Omental fat pad (tissue), 4 donors: ENCODE results near the gene RAB3C. TPM values are rescaled to one million over a fixed set of nuclear protein-coding genes. Genes with fewer than 3 reads are reported as not detected.

Experiments used
- ATAC-seq: fragments of 150-250 bp; one replicate; pipeline ENCODE4 v1.9.1; 2016; ENCODE audit warnings: mild to moderate bottlenecking, moderate library complexity; ENCODE audit not compliant: low FRiP score
- DNase-seq: peaks from one replicate; pipeline ENCODE4 v3.0.0-alpha.2; 2019; ENCODE audit warnings: low spot score
- total RNA-seq, 4 donors: library from RNA; depleted of rRNA; stranded (reverse); fragments of >200 nt; gene quantifications; one replicate each; pipeline ENCODE4 v1.1.0, GENCODE V29; 2016
- TF ChIP-seq, protein P1 (sequence below), 3 donors: fragments of 450-650 bp; IDR thresholded peaks; one replicate each; pipeline ENCODE4 v1.5.1; 2016 to 2017; ENCODE audit warnings: antibody characterized with exemption in 3 of 3, mild to moderate bottlenecking in 3 of 3, moderate library complexity in 2 of 3

The RAB3C gene
- total RNA-seq, 4 donors from 2014 or later, result 0.28 to 5.5 (median 2.0) TPM

GRCh38 chr5:58617241-58617640 lies 34.4 kb downstream of the RAB3C start:
- ATAC-seq (no peak), DNase-seq (no peak)
- TF ChIP-seq, protein P1, sequence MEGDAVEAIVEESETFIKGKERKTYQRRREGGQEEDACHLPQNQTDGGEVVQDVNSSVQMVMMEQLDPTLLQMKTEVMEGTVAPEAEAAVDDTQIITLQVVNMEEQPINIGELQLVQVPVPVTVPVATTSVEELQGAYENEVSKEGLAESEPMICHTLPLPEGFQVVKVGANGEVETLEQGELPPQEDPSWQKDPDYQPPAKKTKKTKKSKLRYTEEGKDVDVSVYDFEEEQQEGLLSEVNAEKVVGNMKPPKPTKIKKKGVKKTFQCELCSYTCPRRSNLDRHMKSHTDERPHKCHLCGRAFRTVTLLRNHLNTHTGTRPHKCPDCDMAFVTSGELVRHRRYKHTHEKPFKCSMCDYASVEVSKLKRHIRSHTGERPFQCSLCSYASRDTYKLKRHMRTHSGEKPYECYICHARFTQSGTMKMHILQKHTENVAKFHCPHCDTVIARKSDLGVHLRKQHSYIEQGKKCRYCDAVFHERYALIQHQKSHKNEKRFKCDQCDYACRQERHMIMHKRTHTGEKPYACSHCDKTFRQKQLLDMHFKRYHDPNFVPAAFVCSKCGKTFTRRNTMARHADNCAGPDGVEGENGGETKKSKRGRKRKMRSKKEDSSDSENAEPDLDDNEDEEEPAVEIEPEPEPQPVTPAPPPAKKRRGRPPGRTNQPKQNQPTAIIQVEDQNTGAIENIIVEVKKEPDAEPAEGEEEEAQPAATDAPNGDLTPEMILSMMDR (IDR thresholded peaks at IDR 0.05), result no peak

DNA sequence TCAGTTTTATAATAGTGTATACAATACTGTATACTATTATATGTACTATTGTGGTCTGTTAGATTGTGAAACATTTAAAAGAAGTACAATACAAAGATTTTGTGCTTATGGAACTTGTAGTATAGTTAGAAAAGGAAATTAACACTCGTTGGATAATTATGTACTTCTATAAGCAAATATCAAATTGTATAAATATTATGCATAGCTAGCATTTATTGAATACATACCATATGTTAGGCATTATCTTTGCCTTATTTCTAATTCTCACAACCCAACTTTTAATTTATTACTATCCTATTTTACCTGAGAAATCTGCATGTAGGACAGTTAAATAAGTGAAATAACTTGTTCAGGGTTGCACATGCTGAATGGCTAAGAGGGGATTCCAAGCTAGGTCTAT lies 37.5 kb downstream of the RAB3C start:
- ATAC-seq, result no peak
- no peak for DNase-seq
- TF ChIP-seq, protein P1 (IDR thresholded peaks at IDR 0.05), result no peak

- DNase-seq, result no peak
- no peak for ATAC-seq
- TF ChIP-seq, protein P1 (IDR thresholded peaks at IDR 0.05), result no peak
Observed at GRCh38 chr5:58622936-58623871, 40.3 kb downstream of the RAB3C start.

DNA sequence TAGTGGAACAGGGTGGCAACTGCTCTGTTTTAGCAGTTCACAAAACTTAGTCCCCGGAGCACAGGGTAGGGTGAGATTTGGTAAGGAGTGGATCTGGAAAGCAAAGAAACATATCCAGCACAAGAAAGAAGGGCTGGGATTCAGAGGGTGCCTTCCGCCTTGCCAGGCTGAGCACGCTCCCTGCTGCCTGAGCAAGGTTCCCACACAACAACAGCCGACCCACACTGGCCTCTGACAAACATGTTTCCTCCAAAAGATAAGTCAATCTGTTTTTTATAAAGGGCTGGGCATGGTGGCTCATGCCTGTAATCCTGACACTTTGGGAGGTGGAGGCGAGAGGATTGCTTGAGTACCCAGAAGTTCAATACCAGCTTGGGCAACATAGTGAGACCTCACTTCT lies 45.8 kb downstream of the RAB3C start:
- TF ChIP-seq, protein P1 (IDR thresholded peaks at IDR 0.05), result no peak
- DNase-seq, result no peak
- ATAC-seq, result no peak

DNA sequence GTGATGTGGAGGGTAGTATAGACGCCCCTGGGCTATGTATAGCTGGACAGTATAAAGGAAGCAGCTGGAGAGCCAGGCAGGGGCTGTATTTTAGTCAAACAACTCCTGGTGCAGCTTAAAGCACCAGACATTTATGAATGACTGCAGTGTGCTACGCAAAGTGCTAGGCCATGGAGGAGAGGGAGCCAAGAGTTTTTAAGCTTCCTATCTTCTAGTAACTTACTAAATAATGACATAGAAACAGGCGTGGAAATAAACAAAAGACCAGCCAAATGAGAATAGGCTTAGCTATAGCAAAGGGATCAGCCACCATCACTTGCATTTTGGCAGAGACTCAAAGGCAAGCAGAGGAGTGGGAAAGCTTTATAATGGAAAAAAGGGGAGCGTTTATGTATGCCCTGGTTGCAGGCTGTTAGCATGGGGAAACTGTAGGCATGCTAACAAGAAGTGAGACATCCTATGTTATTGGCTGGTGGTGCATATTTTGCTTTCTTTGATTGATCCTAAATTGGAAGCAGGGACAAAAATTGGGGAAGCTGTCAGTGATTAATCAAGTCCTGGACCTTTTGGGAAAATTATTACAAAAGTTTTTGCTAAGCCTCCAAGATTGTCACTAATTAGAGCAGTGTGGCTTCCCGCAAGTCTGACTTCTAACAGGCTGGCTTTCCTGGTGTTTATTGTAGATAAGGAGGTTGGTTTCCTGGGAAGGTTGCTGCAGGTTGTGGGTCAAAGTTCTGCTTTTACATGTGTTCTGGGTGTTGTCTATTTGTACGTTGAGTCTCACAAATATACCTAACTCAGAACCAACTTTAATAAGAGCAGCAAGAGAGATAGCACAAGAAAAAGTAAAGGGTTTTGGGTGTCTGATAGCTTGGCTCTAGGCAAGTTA lies 46.6 kb downstream of the RAB3C start:
- ATAC-seq (no peak), DNase-seq (no peak)
- TF ChIP-seq, protein P1 (IDR thresholded peaks at IDR 0.05), result no peak

GRCh38 chr5:58631895-58632294 lies 49.0 kb downstream of the RAB3C start:
- TF ChIP-seq, protein P1 (IDR thresholded peaks at IDR 0.05), result no peak
- ATAC-seq (no peak), DNase-seq (no peak)
